OCI-LY1 (cell line): ENCODE results near the gene LZTS3.

Source experiments
- H2AFZ ChIP-seq: fragments of 200-600 bp; sonication (generic), shearing (Covaris generic); 2 replicates; pipeline ENCODE4 v1.6.0; 2014; ENCODE audit warnings: antibody characterized with exemption, mild to moderate bottlenecking, low read length
- H3F3A ChIP-seq: fragments of 200-600 bp; sonication (generic), shearing (Covaris generic); 2 replicates; pipeline ENCODE4 v1.6.0; 2014; ENCODE audit warnings: mild to moderate bottlenecking, antibody characterized with exemption, low read length, moderate library complexity; ENCODE audit not compliant: insufficient read depth
- H3K27ac ChIP-seq: fragments of 200-600 bp; sonication (generic); 2 replicates; pipeline ENCODE4 v1.5.1; 2014; ENCODE audit warnings: low read length, mixed run types, mild to moderate bottlenecking, low read depth; ENCODE audit not compliant: poor library complexity, severe bottlenecking
- H3K27me3 ChIP-seq: fragments of 200-600 bp; sonication (generic); 2 replicates; pipeline ENCODE4 v1.6.0; 2014; ENCODE audit warnings: antibody characterized with exemption, mild to moderate bottlenecking, low read length, moderate library complexity; ENCODE audit not compliant: insufficient read depth
- H3K36me3 ChIP-seq: fragments of 200-600 bp; sonication (generic); 2 replicates; pipeline ENCODE4 v1.6.1; 2014; ENCODE audit warnings: mild to moderate bottlenecking, antibody characterized with exemption, low read length, moderate library complexity, mixed read lengths; ENCODE audit not compliant: insufficient read depth
- H3K4me1 ChIP-seq: fragments of 200-600 bp; sonication (generic); 2 replicates; pipeline ENCODE4 v1.5.1; 2014; ENCODE audit warnings: mild to moderate bottlenecking, low read length, moderate library complexity; ENCODE audit not compliant: insufficient read depth, severe bottlenecking
- H3K4me2 ChIP-seq: fragments of 200-600 bp; sonication (generic), shearing (Covaris generic); 2 replicates; pipeline ENCODE4 v1.6.1; 2014; ENCODE audit warnings: low read length
- H3K4me3 ChIP-seq: fragments of 200-600 bp; sonication (generic); 2 replicates; pipeline ENCODE4 v1.5.1; 2014; ENCODE audit warnings: low read length, low read depth, mild to moderate bottlenecking, mixed read lengths; ENCODE audit not compliant: poor library complexity, severe bottlenecking
- H3K79me2 ChIP-seq: fragments of 200-600 bp; shearing (Covaris generic); 2 replicates; pipeline ENCODE4 v1.6.1; 2016; ENCODE audit warnings: mixed run types, low read length, mixed read lengths; ENCODE audit not compliant: insufficient read depth
- H3K9ac ChIP-seq: fragments of 200-600 bp; sonication (generic), shearing (Covaris generic); 2 replicates; pipeline ENCODE4 v1.6.1; 2014; ENCODE audit warnings: mild to moderate bottlenecking, low read length, mixed read lengths
- H3K9me2 ChIP-seq: fragments of 200-600 bp; sonication (generic), shearing (Covaris generic); 2 replicates; pipeline ENCODE4 v1.6.1; 2014; ENCODE audit warnings: low read depth, mild to moderate bottlenecking, low read length, mixed read lengths
- H3K9me3 ChIP-seq: fragments of 200-600 bp; shearing (Covaris generic); 2 replicates; pipeline ENCODE4 v1.6.1; 2014; ENCODE audit warnings: low read length, mixed read lengths
- H4K20me1 ChIP-seq: fragments of 200-600 bp; sonication (generic), shearing (Covaris generic); 2 replicates; pipeline ENCODE4 v1.6.0; 2016; ENCODE audit warnings: mild to moderate bottlenecking, low read length; ENCODE audit not compliant: insufficient read depth
- EZH2 ChIP-seq: fragments of 200-600 bp; sonication (generic), shearing (Covaris generic); IDR thresholded peaks from 2 replicates; pipeline ENCODE4 v1.8.0; 2017; ENCODE audit warnings: borderline replicate concordance, mixed run types, mild to moderate bottlenecking, antibody characterized with exemption, low read length, moderate library complexity, mixed read lengths
- TF ChIP-seq, protein P1 (sequence below): fragments of 200-600 bp; sonication (generic), shearing (Covaris generic); IDR thresholded peaks from 2 replicates; pipeline ENCODE4 v1.5.1; 2017; ENCODE audit warnings: mild to moderate bottlenecking, antibody characterized with exemption, low read length, moderate library complexity, mixed read lengths

Gene LZTS3

GRCh38 chr20:3150908-3151307 lies 22.4 kb downstream of the LZTS3 start:
- Histone ChIP-seq H4K20me1 (no peaks in the 10 kb centered on the region; the same call in 1 of the 2 replicates), H3K9me3 (no peaks in the 10 kb centered on the region), H3K9ac (no peak overlapping the region), H3K4me1 (peaks cover 7% of the 10 kb centered on the region), H3K79me2 (peaks cover 53% of the 10 kb centered on the region), H3K27me3 (no peaks in the 10 kb centered on the region), H3K9me2 (no peaks in the 10 kb centered on the region), H3K4me3 (no peak overlapping the region), H3K36me3 (peaks cover 50% of the 10 kb centered on the region), H3K4me2 (no peak overlapping the region), H2AFZ (no peak overlapping the region), H3F3A (no peaks in the 10 kb centered on the region), H3K27ac (no peak overlapping the region)
- no peak for TF ChIP-seq EZH2
- TF ChIP-seq, protein P1, sequence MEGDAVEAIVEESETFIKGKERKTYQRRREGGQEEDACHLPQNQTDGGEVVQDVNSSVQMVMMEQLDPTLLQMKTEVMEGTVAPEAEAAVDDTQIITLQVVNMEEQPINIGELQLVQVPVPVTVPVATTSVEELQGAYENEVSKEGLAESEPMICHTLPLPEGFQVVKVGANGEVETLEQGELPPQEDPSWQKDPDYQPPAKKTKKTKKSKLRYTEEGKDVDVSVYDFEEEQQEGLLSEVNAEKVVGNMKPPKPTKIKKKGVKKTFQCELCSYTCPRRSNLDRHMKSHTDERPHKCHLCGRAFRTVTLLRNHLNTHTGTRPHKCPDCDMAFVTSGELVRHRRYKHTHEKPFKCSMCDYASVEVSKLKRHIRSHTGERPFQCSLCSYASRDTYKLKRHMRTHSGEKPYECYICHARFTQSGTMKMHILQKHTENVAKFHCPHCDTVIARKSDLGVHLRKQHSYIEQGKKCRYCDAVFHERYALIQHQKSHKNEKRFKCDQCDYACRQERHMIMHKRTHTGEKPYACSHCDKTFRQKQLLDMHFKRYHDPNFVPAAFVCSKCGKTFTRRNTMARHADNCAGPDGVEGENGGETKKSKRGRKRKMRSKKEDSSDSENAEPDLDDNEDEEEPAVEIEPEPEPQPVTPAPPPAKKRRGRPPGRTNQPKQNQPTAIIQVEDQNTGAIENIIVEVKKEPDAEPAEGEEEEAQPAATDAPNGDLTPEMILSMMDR, result no peak

GRCh38 chr20:3146732-3147341 lies 26.5 kb downstream of the LZTS3 start:
- H3K27ac ChIP-seq, result no peak overlapping the region
- no peaks in the 10 kb centered on the region for H3K27me3 ChIP-seq
- H3K4me3 ChIP-seq, result no peak overlapping the region
- peaks cover 50% of the 10 kb centered on the region for H3K36me3 ChIP-seq
- H3K9me3 ChIP-seq, result no peaks in the 10 kb centered on the region
- H3K9me2 ChIP-seq, result no peaks in the 10 kb centered on the region
- peaks cover 28% of the 10 kb centered on the region; the same call in 1 of the 2 replicates for H3K79me2 ChIP-seq
- H3K4me2 ChIP-seq, result no peak overlapping the region
- no peaks in the 10 kb centered on the region for H3K4me1 ChIP-seq
- H2AFZ ChIP-seq, result no peak overlapping the region
- H3K9ac ChIP-seq, result no peak overlapping the region
- H3F3A ChIP-seq, result no peaks in the 10 kb centered on the region
- TF ChIP-seq, protein P1, result no peak
- no peak for TF ChIP-seq EZH2
- no peaks in the 10 kb centered on the region; the same call in 1 of the 2 replicates for H4K20me1 ChIP-seq

- H3F3A ChIP-seq, result no peaks in the 10 kb centered on the region
- H3K4me3 ChIP-seq, result no peak overlapping the region
- no peak overlapping the region for H2AFZ ChIP-seq
- no peaks in the 10 kb centered on the region for H3K27me3 ChIP-seq
- H3K27ac ChIP-seq, result no peak overlapping the region
- no peaks in the 10 kb centered on the region for H4K20me1 ChIP-seq
- no peaks in the 10 kb centered on the region for H3K9me3 ChIP-seq
- no peak overlapping the region for H3K4me2 ChIP-seq
- no peak for TF ChIP-seq EZH2
- TF ChIP-seq, protein P1, result no peak
- no peak overlapping the region for H3K9ac ChIP-seq
- no peaks in the 10 kb centered on the region for H3K9me2 ChIP-seq
- H3K4me1 ChIP-seq, result no peaks in the 10 kb centered on the region
- H3K36me3 ChIP-seq, result peaks cover 19% of the 10 kb centered on the region
- 0 out of 2 replicates have a peak, but pooled peaks cover 4% of the 10 kb centered on the region for H3K79me2 ChIP-seq
Observed at GRCh38 chr20:3141757-3142156, 31.6 kb downstream of the LZTS3 start.
